HEK293T (cell line): ENCODE measurements around the gene LY6G5B.

Experiments used
- BHLHE40 ChIP-seq: fragments of 450-650 bp; IDR thresholded peaks from 2 replicates; pipeline ENCODE4 v1.6.1; 2016; ENCODE audit warnings: mild to moderate bottlenecking, moderate library complexity, borderline replicate concordance
- FOXM1 ChIP-seq: fragments of 450-650 bp; IDR thresholded peaks from 2 replicates; pipeline ENCODE4 v1.6.1; 2017; ENCODE audit warnings: mild to moderate bottlenecking, borderline replicate concordance
- L3MBTL2 ChIP-seq: fragments of 450-650 bp; conservative IDR thresholded peaks from 2 replicates; pipeline ENCODE4 v1.6.1; 2016; ENCODE audit warnings: mild to moderate bottlenecking
- SUZ12 ChIP-seq: fragments of 450-650 bp; IDR thresholded peaks from 2 replicates; pipeline ENCODE4 v1.6.1; 2016; ENCODE audit warnings: mild to moderate bottlenecking
- TARDBP ChIP-seq: fragments of 450-650 bp; IDR thresholded peaks from 2 replicates; pipeline ENCODE4 v1.6.1; 2016

GRCh38 chr6:31626952-31627351 lies 42.8 kb upstream of the LY6G5B start:
- TF ChIP-seq TARDBP = no peak
- no peak for TF ChIP-seq BHLHE40
- TF ChIP-seq SUZ12 = no peak
- no peak for TF ChIP-seq FOXM1
- TF ChIP-seq L3MBTL2 = no peak
